SU-DHL-6 (cell line): ENCODE results near the gene CLPTM1L.

ENCODE experiments used
- H2AFZ ChIP-seq: fragments of 200-600 bp; sonication (generic); 2 replicates; pipeline ENCODE4 v1.6.1; 2014; ENCODE audit warnings: low read depth, mild to moderate bottlenecking, moderate library complexity, mixed read lengths, antibody characterized with exemption, low read length; ENCODE audit not compliant: severe bottlenecking
- H3F3A ChIP-seq: fragments of 200-600 bp; shearing (Covaris generic); 2 replicates; pipeline ENCODE4 v1.6.0; 2016; ENCODE audit warnings: antibody characterized with exemption, mild to moderate bottlenecking; ENCODE audit not compliant: insufficient read depth
- H3K27ac ChIP-seq: fragments of 200-600 bp; sonication (generic); 2 replicates; pipeline ENCODE4 v1.5.1; 2016; ENCODE audit warnings: low read depth, mild to moderate bottlenecking, low read length, moderate library complexity, mixed read lengths
- H3K27me3 ChIP-seq: fragments of 200-600 bp; sonication (generic), shearing (Covaris generic); 2 replicates; pipeline ENCODE4 v1.6.0; 2014; ENCODE audit warnings: mild to moderate bottlenecking, low read length
- H3K36me3 ChIP-seq: fragments of 200-600 bp; sonication (generic); 2 replicates; pipeline ENCODE4 v1.6.1; 2014; ENCODE audit warnings: mild to moderate bottlenecking, low read length, mixed read lengths
- H3K4me2 ChIP-seq: fragments of 300-600, 200-600 bp; shearing (Covaris generic), sonication (generic); 2 replicates; pipeline ENCODE4 v1.6.0; 2014; ENCODE audit warnings: low read length, low read depth, mild to moderate bottlenecking; ENCODE audit not compliant: poor library complexity, severe bottlenecking
- H3K4me3 ChIP-seq: fragments of 200-600 bp; sonication (generic); 2 replicates; pipeline ENCODE4 v1.5.1; 2014; ENCODE audit warnings: antibody characterized with exemption, low read length, mild to moderate bottlenecking, mixed read lengths; ENCODE audit not compliant: insufficient read depth, poor library complexity, severe bottlenecking
- H3K79me2 ChIP-seq: fragments of 200-600 bp; sonication (generic); 2 replicates; pipeline ENCODE4 v1.6.1; 2014; ENCODE audit warnings: mild to moderate bottlenecking, low read length, moderate library complexity; ENCODE audit not compliant: insufficient read depth
- H3K9ac ChIP-seq: fragments of 200-600 bp; sonication (generic); 2 replicates; pipeline ENCODE4 v1.7.0; 2014; ENCODE audit warnings: mild to moderate bottlenecking, low read length
- H3K9me2 ChIP-seq: fragments of 200-600 bp; sonication (generic); replicated peaks from 2 replicates; pipeline ENCODE4 v1.6.1; 2014; ENCODE audit warnings: low read length; ENCODE audit not compliant: insufficient read depth
- H3K9me3 ChIP-seq: fragments of 200-600 bp; sonication (generic); 2 replicates; pipeline ENCODE4 v1.6.1; 2014; ENCODE audit warnings: low read length, mixed read lengths; ENCODE audit not compliant: insufficient read depth
- H4K20me1 ChIP-seq: fragments of 200-600 bp; sonication (generic); 2 replicates; pipeline ENCODE4 v1.6.1; 2014; ENCODE audit warnings: low read depth, mild to moderate bottlenecking, antibody characterized with exemption, low read length, moderate library complexity, mixed read lengths
- CTCF ChIP-seq: fragments of 200-600 bp; sonication (generic); IDR thresholded peaks from one replicate; pipeline ENCODE4 v1.5.1; 2017; ENCODE audit warnings: antibody characterized with exemption, mild to moderate bottlenecking, low read length, moderate library complexity; ENCODE audit not compliant: insufficient read depth, poor library complexity, severe bottlenecking
- EZH2phosphoT487 ChIP-seq: fragments of 200-600 bp; sonication (generic), shearing (Covaris generic); conservative IDR thresholded peaks from 2 replicates; pipeline ENCODE4 v1.6.1; 2018; ENCODE audit warnings: mild to moderate bottlenecking, antibody characterized with exemption, low read length, moderate library complexity, mixed read lengths

CLPTM1L gene

GRCh38 chr5:1317921-1318565, 26.9 kb downstream of the CLPTM1L start:
- H3K9me2 ChIP-seq = no peaks in the 10 kb centered on the region
- TF ChIP-seq CTCF = no peak
- no peak for TF ChIP-seq EZH2phosphoT487
- H3K4me3 ChIP-seq = no peak overlapping the region
- H3K27me3 ChIP-seq = no peaks in the 10 kb centered on the region
- H3K4me2 ChIP-seq = peak overlapping the region; percentile 64
- H3K27ac ChIP-seq = peak overlapping the region; percentile 97
- no peak overlapping the region for H2AFZ ChIP-seq
- no peaks in the 10 kb centered on the region for H3K79me2 ChIP-seq
- no peaks in the 10 kb centered on the region for H3K9me3 ChIP-seq
- H3F3A ChIP-seq = peaks cover 53% of the 10 kb centered on the region
- H4K20me1 ChIP-seq = no peaks in the 10 kb centered on the region
- H3K36me3 ChIP-seq = peaks cover 16% of the 10 kb centered on the region; the same call in 1 of the 2 replicates
- no peak overlapping the region for H3K9ac ChIP-seq

- Histone ChIP-seq H2AFZ (no peak overlapping the region), H3K4me2 (peak overlapping the region; percentile 64), H3K36me3 (peaks cover 11% of the 10 kb centered on the region; the same call in 1 of the 2 replicates), H3K79me2 (no peaks in the 10 kb centered on the region), H3K27me3 (no peaks in the 10 kb centered on the region), H3K9me2 (no peaks in the 10 kb centered on the region), H3K4me3 (no peak overlapping the region), H3F3A (peaks cover 65% of the 10 kb centered on the region), H3K9me3 (peaks cover 1% of the 10 kb centered on the region; the same call in 1 of the 2 replicates), H3K9ac (peak overlapping the region; percentile 75), H4K20me1 (no peaks in the 10 kb centered on the region), H3K27ac (peak overlapping the region; percentile 97)
- TF ChIP-seq EZH2phosphoT487 (no peak), CTCF (no peak)
Observed at GRCh38 chr5:1316588-1317340, 28.1 kb downstream of the CLPTM1L start.

GRCh38 chr5:1315709-1316587, 29.0 kb downstream of the CLPTM1L start:
- peak overlapping the region; percentile 97 for H3K27ac ChIP-seq
- no peak for TF ChIP-seq EZH2phosphoT487
- no peak for TF ChIP-seq CTCF
- no peaks in the 10 kb centered on the region for H3K79me2 ChIP-seq
- peaks cover 67% of the 10 kb centered on the region for H3F3A ChIP-seq
- peak overlapping the region; percentile 75 for H3K9ac ChIP-seq
- no peak overlapping the region for H2AFZ ChIP-seq
- peak overlapping the region; percentile 64 for H3K4me2 ChIP-seq
- H3K27me3 ChIP-seq = no peaks in the 10 kb centered on the region
- no peaks in the 10 kb centered on the region for H4K20me1 ChIP-seq
- peaks cover 10% of the 10 kb centered on the region; the same call in 1 of the 2 replicates for H3K9me3 ChIP-seq
- H3K4me3 ChIP-seq = peak overlapping the region; percentile 38
- H3K36me3 ChIP-seq = peaks cover 11% of the 10 kb centered on the region; the same call in 1 of the 2 replicates
- H3K9me2 ChIP-seq = no peaks in the 10 kb centered on the region
